Spleen (tissue), 7 donors: ENCODE measurements around the gene DAAM2.

ENCODE experiments used
- CTCF ChIP-seq, 11 experiments: fragments of 200-600 bp in 7 of 11; fragments of 450-650 bp in 4 of 11; sonication (generic) in 4 of 11; IDR thresholded peaks in 8 of 11; conservative IDR thresholded peaks in 3 of 11; 1 replicate in 7 of 11; 2 replicates in 4 of 11; pipeline versions ENCODE4 v1.4.0 to v1.8.0; 2016 to 2021; ENCODE audit warnings: antibody characterized with exemption in 11 of 11, inconsistent platforms in 4 of 11, mild to moderate bottlenecking in 1 of 11
- POLR2A ChIP-seq, 3 donors: fragments of 450-650 bp; IDR thresholded peaks; one replicate each; pipeline ENCODE4 v1.5.1; 2017; ENCODE audit warnings: antibody characterized with exemption in 3 of 3, mild to moderate bottlenecking in 1 of 3
- donor health status: DM: no; HTN: no; CAD: no; lungs with moderate emphysema.
- donor health status: DM: no; HTN: no; CAD: no.
- donor health status: DM: no; HTN: no; CAD: no.

DNA sequence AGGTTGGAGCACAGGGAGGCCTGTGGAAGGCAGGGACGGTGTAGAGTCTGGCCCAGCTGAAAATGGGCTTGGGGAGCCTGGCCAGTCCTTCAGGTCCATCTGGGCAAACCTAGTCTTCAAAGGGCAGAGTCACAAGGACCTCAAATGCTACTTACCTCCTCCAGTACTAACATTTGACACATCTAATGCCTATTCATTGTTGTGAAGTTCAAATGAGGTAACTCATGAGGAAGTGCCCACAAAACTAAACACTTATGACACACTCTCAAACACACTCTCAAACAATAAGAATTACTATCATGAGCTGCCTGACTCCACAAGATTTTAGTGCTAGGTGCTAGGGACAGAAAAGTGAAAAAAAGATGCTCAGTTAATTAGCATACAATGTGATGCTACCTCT is 27.1 kb downstream of the DAAM2 start:
- TF ChIP-seq CTCF (IDR thresholded peaks at IDR 0.05 in 8 of 11, conservative IDR thresholded peaks at IDR 0.05 in 3 of 11) (no peak), POLR2A (IDR thresholded peaks at IDR 0.05) (no peak)
